IPS-NIHi7 (cell line): ENCODE data around the gene TP53BP2.
"Not testable (repeated sequence)": the region's sequence is repeated elsewhere in the genome, so short reads cannot be mapped to it uniquely, and the experiment has no call there.

Experiments
- DNase-seq: peaks from one replicate; pipeline ENCODE4 v3.0.0; 2012; ENCODE audit warnings: mixed read lengths; ENCODE audit errors: extremely low spot score

TP53BP2 gene

GRCh38 chr1:223845810-223846682 lies at the start of gene TP53BP2:
TSS of gene TP53BP2 (minus strand) at chr1:223845947. CDS start at chr1:223845680, 267 bp downstream.
- DNase-seq, result peak; percentile 93

GRCh38 chr1:223890494-223890893 lies 44.7 kb upstream of the TP53BP2 start:
- DNase-seq, result not testable (repeated sequence)

GRCh38 chr1:223889319-223889718 lies 43.6 kb upstream of the TP53BP2 start:
- DNase-seq, result not testable (repeated sequence)

GRCh38 chr1:223887747-223888418 lies 42.1 kb upstream of the TP53BP2 start:
- no peak for DNase-seq

GRCh38 chr1:223886516-223886921 lies 40.8 kb upstream of the TP53BP2 start:
- no peak for DNase-seq

- DNase-seq, result no peak
These were observed 39.9 kb upstream of the TP53BP2 start for GRCh38 chr1:223885614-223886013.

- no peak for DNase-seq
These were observed 33.0 kb upstream of the TP53BP2 start for GRCh38 chr1:223878598-223879325.

GRCh38 chr1:223877804-223878203 lies 32.1 kb upstream of the TP53BP2 start:
- no peak for DNase-seq

GRCh38 chr1:223876590-223876989 lies 30.8 kb upstream of the TP53BP2 start:
- no peak for DNase-seq

- no peak for DNase-seq
These were observed 27.3 kb upstream of the TP53BP2 start for GRCh38 chr1:223873044-223873443.

- no peak for DNase-seq
These were observed 26.7 kb upstream of the TP53BP2 start for GRCh38 chr1:223872308-223872901.

GRCh38 chr1:223870617-223871574 lies 25.1 kb upstream of the TP53BP2 start:
- DNase-seq, result no peak

- DNase-seq, result not testable (repeated sequence)
These were observed 19.0 kb upstream of the TP53BP2 start for GRCh38 chr1:223864599-223865368.

GRCh38 chr1:223864084-223864483 lies 18.3 kb upstream of the TP53BP2 start:
- no peak for DNase-seq

- no peak for DNase-seq
These were observed 16.2 kb upstream of the TP53BP2 start for GRCh38 chr1:223861904-223862303.

- no peak for DNase-seq
These were observed 14.4 kb upstream of the TP53BP2 start for GRCh38 chr1:223860051-223860622.

- DNase-seq, result no peak
These were observed 13.3 kb upstream of the TP53BP2 start for GRCh38 chr1:223859058-223859457.

- DNase-seq, result no peak
These were observed 10.6 kb upstream of the TP53BP2 start for GRCh38 chr1:223856386-223856785.

- DNase-seq, result no peak
These were observed 8.0 kb upstream of the TP53BP2 start for GRCh38 chr1:223853748-223854147.

- no peak for DNase-seq
These were observed 7.5 kb upstream of the TP53BP2 start for GRCh38 chr1:223853275-223853674.
